Measurements from ENCODE around the gene TROAP. TPM values are rescaled to one million over a fixed set of nuclear protein-coding genes. Genes with fewer than 3 reads are reported as not detected.
"Not testable (repeated sequence)": the region's sequence is repeated elsewhere in the genome, so short reads cannot be mapped to it uniquely, and the experiment has no call there.

Gene TROAP
- total RNA-seq, 3 donors from 2014 or later = 0.29 to 1.8 (median 0.66) TPM

DNA sequence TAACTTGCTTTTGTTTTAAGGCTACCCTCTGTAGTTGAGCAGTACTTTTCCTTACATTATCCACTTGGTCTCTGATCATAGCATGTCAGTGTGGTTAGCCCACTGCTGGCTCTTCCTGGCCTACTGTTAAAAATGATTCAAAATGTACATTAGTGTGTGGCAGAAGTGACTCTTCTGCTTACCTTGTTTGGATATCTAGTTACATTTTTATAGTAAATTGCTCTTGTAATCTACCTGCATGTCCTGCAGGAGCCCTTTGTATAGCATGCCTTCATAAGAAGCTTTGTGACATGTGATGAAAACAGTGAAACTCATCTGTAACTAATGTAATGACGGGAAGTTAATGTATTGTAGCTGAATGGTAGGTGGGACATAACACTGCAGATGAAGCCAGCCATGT lies 52.4 kb downstream of the TROAP start:
- no peaks in the 10 kb centered on the region for H3K9me3 ChIP-seq
- no peaks in the 10 kb centered on the region for H3K27me3 ChIP-seq
- H3K4me3 ChIP-seq = no peak overlapping the region
- no peaks in the 10 kb centered on the region for H3K36me3 ChIP-seq
- no peak for DNase-seq (ENCODE audit: low spot score in 2 of 2)
- intact Hi-C loops (cut with DNase I; ENCODE audit: low total_unique reads) = no loop called here
- no peaks in the 10 kb centered on the region for H3K4me1 ChIP-seq
- TF ChIP-seq POLR2A (IDR thresholded peaks at IDR 0.05) = no peak
- no peak for TF ChIP-seq POLR2AphosphoS5 (IDR thresholded peaks at IDR 0.05)
- no peak for TF ChIP-seq CTCF (IDR thresholded peaks at IDR 0.05)
- H3K27ac ChIP-seq = no peak overlapping the region

GRCh38 chr12:49377386-49377785 lies 54.3 kb downstream of the TROAP start:
- no peaks in the 10 kb centered on the region for H3K9me3 ChIP-seq
- no peak overlapping the region for H3K27ac ChIP-seq
- intact Hi-C loops (cut with DNase I; ENCODE audit: low total_unique reads) = no loop called here
- no peak overlapping the region for H3K4me3 ChIP-seq
- H3K27me3 ChIP-seq = no peaks in the 10 kb centered on the region
- no peaks in the 10 kb centered on the region for H3K4me1 ChIP-seq
- TF ChIP-seq POLR2AphosphoS5 (IDR thresholded peaks at IDR 0.05) (no peak), CTCF (IDR thresholded peaks at IDR 0.05) (no peak), POLR2A (IDR thresholded peaks at IDR 0.05) (no peak)
- DNase-seq (ENCODE audit: low spot score in 2 of 2) = no peak
- no peaks in the 10 kb centered on the region for H3K36me3 ChIP-seq

- H3K36me3 ChIP-seq; H3K4me1 ChIP-seq; DNase-seq (ENCODE audit: low spot score in 2 of 2); H3K27ac ChIP-seq; intact Hi-C loops (cut with DNase I; ENCODE audit: low total_unique reads); H3K9me3 ChIP-seq; H3K4me3 ChIP-seq; H3K27me3 ChIP-seq: not testable (repeated sequence)
These were observed 57.1 kb downstream of the TROAP start for GRCh38 chr12:49380184-49380583.

Other genes starting within 250 kb of the TROAP start
- 1 to 10 TPM in 2 of 3 donors, under 1 TPM in 1; 0.29 to 1.6 (median 1.4) TPM for gene DHH, start 228.5 kb upstream of the TROAP start, total RNA-seq
- gene LMBR1L, start 212.4 kb upstream of the TROAP start, total RNA-seq = 10 to 100 TPM; 37.6 to 73.0 (median 58.3) TPM
- gene TUBA1B, start 191.9 kb upstream of the TROAP start, total RNA-seq = 100 to 1,000 TPM; 329 to 646 (median 567) TPM
- gene TUBA1A, start 134.2 kb upstream of the TROAP start, total RNA-seq = 100 to 1,000 TPM; 133 to 215 (median 150) TPM
- 100 to 1,000 TPM in 1 of 3 donors, 10 to 100 TPM in 2; 91.9 to 123 (median 97.3) TPM for gene TUBA1C, start 58.2 kb upstream of the TROAP start, total RNA-seq
- gene PRPH, start 28.1 kb upstream of the TROAP start, total RNA-seq = 1 to 10 TPM in 1 of 3 donors, under 1 TPM in 1, not detected in 1; 0.96 to 2.0 TPM
- gene C1QL4, start 13.9 kb downstream of the TROAP start, total RNA-seq = under 1 TPM in 2 of 3 donors, not detected in 1; 0.33 to 0.44 TPM
- 1 to 10 TPM in 2 of 3 donors, not detected in 1; 3.6 to 5.0 TPM for gene DNAJC22, start 23.6 kb downstream of the TROAP start, total RNA-seq
- gene SPATS2, start 44.2 kb downstream of the TROAP start, total RNA-seq = 10 to 100 TPM; 13.8 to 24.0 (median 22.0) TPM
- gene KCNH3, start 215.8 kb downstream of the TROAP start, total RNA-seq = 1 to 10 TPM in 1 of 3 donors, under 1 TPM in 1, not detected in 1; 0.66 to 1.3 TPM
- gene MCRS1, start 244.9 kb downstream of the TROAP start, total RNA-seq = 10 to 100 TPM; 37.6 to 52.4 (median 52.1) TPM

All from breast epithelium (tissue), 4 donors.